ENCODE data around the gene SYT17. TPM values are rescaled to one million over a fixed set of nuclear protein-coding genes. Genes with fewer than 3 reads are reported as not detected.

Gene SYT17
- polyA plus RNA-seq, 6 donors from 2014 or later = 23.6 to 51.9 (median 33.1) TPM

DNA sequence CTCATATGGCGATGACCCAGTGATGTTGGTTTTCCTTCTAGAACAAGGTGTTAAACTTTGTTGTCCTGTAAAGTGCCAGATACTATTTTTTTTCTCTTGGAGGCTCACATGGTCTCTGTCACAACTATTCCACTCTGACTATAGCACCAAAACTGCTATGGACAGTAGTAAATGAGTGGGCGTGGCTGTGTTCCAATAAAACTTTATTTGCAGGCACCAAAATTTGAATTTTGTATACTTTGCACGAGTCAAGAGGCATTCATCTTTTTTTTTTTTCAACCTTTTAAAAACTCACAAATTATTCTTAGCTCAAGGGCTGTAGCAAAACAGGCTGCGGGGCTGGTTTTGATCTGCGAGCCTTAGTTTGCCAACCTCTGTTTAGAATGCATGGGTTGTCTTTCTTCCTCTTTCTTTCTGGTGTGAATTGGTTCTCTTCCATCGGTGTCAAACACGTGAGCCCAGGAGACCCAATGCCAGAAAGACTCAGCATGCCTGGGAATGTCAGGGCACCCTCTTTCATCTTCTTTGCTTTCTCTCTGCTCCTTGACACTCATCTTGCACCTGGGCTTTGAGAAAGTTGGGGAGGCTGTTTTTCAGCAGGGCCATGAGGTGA lies 2.1 kb downstream of the SYT17 start:
- Mint-ChIP-seq H3K4me1 (peaks cover 0 to 46% (median 7%) of the 10 kb centered on the region in 3 donors), H3K27ac (peak overlapping the region in 4 of 6 donors; percentile 31 to 66 (median 48)), H3K9me3 (peaks cover 0 to 2% (median 0%) of the 10 kb centered on the region in 7 donors), H3K36me3 (peaks cover 0 to 8% of the 10 kb centered on the region in 2 donors), H3K4me3 (peak overlapping the region in 7 of 8 donors; percentile 51 to 89 (median 68)), H3K27me3 (peaks cover 0 to 26% (median 7%) of the 10 kb centered on the region in 3 donors)
- DNase-seq (no peak), ATAC-seq (ENCODE audit: low read depth in 2 of 2) (no peak)

DNA sequence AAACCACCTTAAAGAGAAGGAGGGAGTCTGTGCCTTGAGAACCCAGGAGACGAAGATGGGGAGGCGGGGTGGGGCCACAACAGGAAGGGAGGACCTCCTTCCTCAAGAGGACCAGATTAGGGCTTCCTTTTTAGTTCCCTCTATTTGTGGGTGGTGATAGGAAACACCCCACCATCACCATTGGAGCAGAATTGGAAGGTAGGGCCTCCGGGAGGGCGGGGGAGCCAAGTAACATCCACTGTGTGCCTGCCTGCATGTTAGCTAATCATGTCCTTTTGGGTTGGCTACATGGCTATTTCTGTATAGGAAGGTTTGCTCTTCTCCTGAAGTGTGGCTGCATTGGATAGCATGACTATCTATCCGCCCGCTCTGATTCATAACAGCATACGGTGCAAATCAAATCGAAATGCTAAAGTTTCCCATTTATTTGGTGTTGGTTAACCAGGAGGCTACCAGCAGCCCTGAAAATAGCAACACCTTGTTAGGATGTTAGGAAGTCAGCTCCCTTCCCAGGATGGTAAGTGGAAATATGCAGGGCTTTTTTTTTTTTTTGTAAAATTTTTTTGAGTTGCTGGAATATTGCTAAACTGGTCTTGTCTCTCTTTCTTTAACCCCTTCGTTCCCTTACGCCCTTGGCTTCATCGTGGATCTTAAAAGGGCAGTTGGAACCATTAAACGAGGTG lies 4.2 kb downstream of the SYT17 start:
- H3K27ac Mint-ChIP-seq = peak overlapping the region in 2 of 6 donors; percentile 67 to 86
- DNase-seq = no peak
- H3K27me3 Mint-ChIP-seq = peaks cover 0 to 20% (median 7%) of the 10 kb centered on the region in 3 donors
- H3K4me1 Mint-ChIP-seq = peaks cover 0 to 46% (median 7%) of the 10 kb centered on the region in 3 donors
- ATAC-seq (ENCODE audit: low read depth in 2 of 2) = no peak
- H3K36me3 Mint-ChIP-seq = peaks cover 0 to 17% of the 10 kb centered on the region in 2 donors
- peaks cover 0 to 2% (median 0%) of the 10 kb centered on the region in 7 donors for H3K9me3 Mint-ChIP-seq
- peak overlapping the region in 2 of 8 donors; percentile 36 to 59 for H3K4me3 Mint-ChIP-seq

DNA sequence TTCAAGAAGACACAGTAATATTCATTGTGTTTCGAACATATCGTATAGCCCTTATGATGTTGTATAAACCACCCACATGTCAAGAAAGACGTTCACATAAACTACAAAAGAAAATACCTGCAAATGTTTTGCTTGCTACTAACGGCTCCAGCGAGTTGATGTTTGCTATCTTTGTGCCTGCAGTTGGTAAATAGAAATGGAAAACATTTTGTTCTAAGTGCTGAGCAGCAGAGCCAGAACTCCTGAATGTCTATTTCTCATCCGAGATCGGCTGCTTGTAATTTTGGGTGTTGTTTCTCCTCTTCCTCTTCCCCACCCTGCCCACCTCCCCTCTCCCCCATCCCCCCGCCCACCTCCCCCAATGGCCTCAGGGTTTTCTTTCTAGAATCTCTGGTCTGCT lies 5.0 kb downstream of the SYT17 start:
- Mint-ChIP-seq H3K27ac (no peak overlapping the region), H3K36me3 (peaks cover 0 to 17% of the 10 kb centered on the region in 2 donors), H3K9me3 (peaks cover 0 to 2% (median 0%) of the 10 kb centered on the region in 7 donors), H3K27me3 (peaks cover 0 to 20% (median 7%) of the 10 kb centered on the region in 3 donors), H3K4me3 (no peak overlapping the region), H3K4me1 (peaks cover 0 to 49% (median 7%) of the 10 kb centered on the region in 3 donors)
- DNase-seq (no peak), ATAC-seq (ENCODE audit: low read depth in 2 of 2) (no peak)

DNA sequence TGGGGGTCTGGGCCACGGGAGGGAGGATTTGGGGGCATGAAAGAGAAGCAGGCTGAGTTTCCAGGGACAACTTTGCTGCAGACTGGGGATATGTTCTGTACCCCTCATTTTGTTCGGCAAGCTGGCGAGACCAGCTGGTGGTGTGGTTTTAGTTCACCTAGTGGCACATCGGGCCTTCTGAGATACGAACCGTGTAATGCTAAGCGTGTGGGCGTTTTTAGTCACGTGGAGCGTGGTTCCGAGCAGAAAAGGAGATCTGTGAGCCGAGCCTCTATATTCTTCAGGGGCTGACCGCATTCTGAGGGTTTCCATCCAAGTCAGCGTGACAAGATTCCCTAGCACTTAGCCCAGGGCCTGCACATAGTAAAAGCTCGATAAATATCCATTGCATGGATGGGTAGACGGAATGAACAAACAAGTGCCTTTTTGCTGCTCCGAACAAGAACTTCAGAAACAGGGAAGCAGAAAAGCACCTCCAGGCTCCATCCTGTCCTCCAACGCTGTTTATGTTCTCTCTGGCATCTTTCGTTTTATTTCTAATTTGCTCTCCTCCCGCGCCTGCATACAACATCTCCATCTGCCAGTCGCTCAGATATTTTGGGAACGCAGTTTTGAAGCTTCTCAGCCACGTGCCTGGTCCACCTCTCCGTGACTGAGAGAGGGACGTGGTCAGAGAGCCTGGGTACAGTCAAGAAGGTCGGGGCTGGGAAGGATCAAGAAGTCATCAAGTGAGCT lies 5.8 kb downstream of the SYT17 start:
- DNase-seq (no peak), ATAC-seq (ENCODE audit: low read depth in 2 of 2) (peak in 1 of 2 donors; percentile 46)
- Mint-ChIP-seq H3K4me1 (peaks cover 0 to 49% (median 7%) of the 10 kb centered on the region in 3 donors), H3K27me3 (peaks cover 0 to 20% (median 7%) of the 10 kb centered on the region in 3 donors), H3K36me3 (peaks cover 0 to 17% of the 10 kb centered on the region in 2 donors), H3K9me3 (peaks cover 0 to 2% (median 0%) of the 10 kb centered on the region in 7 donors), H3K4me3 (no peak overlapping the region), H3K27ac (peak overlapping the region in 3 of 6 donors; percentile 37 to 65 (median 57))

DNA sequence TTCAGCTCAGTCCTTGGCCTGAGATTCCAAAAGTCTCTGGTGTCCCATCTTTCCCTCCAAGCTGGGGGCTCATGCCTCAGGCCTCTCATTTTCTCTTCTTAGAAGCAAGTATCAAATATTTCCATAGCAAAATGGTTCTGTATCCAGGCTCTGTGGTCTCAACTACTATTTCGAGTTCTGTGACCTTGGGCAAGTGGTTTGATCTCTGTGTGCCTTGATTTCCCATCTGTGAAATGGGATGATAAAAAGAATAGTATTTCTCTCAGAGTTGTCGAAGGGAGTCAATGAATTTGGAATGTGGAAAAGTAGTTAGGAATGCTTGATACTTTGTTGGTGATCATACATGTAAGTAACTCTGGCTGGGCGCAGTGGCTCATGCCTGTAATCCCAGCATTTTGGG lies 6.4 kb downstream of the SYT17 start:
- H3K36me3 Mint-ChIP-seq = peaks cover 0 to 17% of the 10 kb centered on the region in 2 donors
- DNase-seq (no peak), ATAC-seq (ENCODE audit: low read depth in 2 of 2) (no peak)
- H3K9me3 Mint-ChIP-seq = peaks cover 0 to 2% (median 0%) of the 10 kb centered on the region in 7 donors
- H3K27ac Mint-ChIP-seq = no peak overlapping the region
- H3K4me3 Mint-ChIP-seq = no peak overlapping the region
- H3K27me3 Mint-ChIP-seq = peaks cover 0 to 17% (median 9%) of the 10 kb centered on the region in 3 donors
- peaks cover 0 to 49% (median 6%) of the 10 kb centered on the region in 3 donors for H3K4me1 Mint-ChIP-seq

DNA sequence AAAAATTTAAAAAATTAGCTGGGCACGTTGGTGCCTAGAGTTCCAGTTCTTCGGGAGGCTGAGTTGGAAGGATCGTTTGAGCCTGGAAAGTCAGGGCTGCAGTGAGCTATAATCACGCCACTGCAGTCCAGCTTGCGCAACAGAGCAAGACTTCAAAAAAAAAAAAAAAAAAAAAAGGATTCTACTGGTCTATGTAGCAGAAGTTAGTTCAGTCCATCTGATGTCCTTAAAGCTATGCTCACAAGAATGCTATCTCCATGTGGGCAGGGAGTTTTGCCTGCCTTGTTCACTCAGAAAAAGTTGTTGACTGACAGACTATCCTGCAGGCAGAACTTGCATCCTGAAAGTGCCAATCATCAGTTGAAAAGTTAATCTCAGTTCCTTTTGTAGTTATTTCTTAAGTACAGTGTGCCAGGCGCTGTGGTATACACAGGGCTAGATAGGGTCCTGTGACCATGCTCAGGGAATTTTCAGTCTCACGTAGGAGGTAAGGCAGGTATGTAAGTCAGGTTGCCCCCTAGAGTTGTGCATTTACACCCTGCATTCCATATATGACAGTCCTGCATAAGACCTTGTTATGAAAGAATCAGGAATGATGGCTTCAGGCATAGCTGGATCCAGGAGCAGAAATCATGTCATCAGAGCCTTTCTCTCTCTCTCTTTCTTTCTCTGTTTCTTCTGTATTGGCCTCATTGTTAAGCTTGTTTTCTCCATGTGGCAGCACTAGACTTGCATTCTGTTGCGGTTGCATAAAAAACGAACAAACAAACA lies 7.6 kb downstream of the SYT17 start:
- ATAC-seq (ENCODE audit: low read depth in 2 of 2) = no peak
- no peak for DNase-seq
- H3K27me3 Mint-ChIP-seq = peaks cover 0 to 21% (median 15%) of the 10 kb centered on the region in 3 donors
- peaks cover 4 to 24% of the 10 kb centered on the region in 2 donors for H3K36me3 Mint-ChIP-seq
- H3K9me3 Mint-ChIP-seq = peaks cover 0 to 2% (median 0%) of the 10 kb centered on the region in 7 donors
- peak overlapping the region in 2 of 6 donors; percentile 52 to 89 for H3K27ac Mint-ChIP-seq
- no peak overlapping the region for H3K4me3 Mint-ChIP-seq
- peaks cover 0 to 47% (median 0%) of the 10 kb centered on the region in 3 donors for H3K4me1 Mint-ChIP-seq

DNA sequence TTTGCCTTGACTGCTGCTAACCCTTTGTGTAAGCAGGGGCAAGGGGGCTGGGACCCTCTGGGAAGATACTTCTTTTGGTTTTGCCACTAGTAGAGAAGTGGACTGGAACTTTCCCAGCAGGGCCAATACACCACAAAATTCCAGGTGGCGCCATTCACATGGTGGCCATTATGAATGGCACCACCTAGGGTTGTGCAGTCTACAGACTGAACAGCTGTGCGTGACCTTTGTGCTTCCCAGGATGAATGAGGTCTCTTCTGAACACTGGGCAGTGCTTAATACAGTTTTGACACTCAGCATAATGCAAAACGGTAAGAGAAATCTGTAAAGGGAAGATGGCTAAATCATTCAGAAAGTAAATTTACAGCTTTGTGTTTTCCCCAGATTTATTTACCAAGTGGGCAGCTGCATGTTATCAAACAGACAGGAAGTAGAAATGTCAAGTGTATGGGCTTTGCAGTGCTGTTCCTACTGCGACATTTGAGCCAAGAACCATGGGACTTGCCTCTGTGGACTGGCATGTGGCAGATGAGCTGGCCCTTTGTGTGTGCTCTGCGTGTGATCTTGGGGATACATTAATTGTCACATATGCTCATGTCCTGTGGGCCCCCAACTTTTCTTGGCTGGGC lies 9.2 kb downstream of the SYT17 start:
- Mint-ChIP-seq H3K36me3 (peaks cover 4 to 33% of the 10 kb centered on the region in 2 donors), H3K27ac (peak overlapping the region in 1 of 6 donors; percentile 80), H3K4me1 (peaks cover 0 to 32% (median 0%) of the 10 kb centered on the region in 3 donors), H3K4me3 (no peak overlapping the region), H3K27me3 (peaks cover 0 to 30% (median 15%) of the 10 kb centered on the region in 3 donors), H3K9me3 (peaks cover 0 to 2% (median 0%) of the 10 kb centered on the region in 7 donors)
- no peak for DNase-seq
- ATAC-seq (ENCODE audit: low read depth in 2 of 2) = no peak

DNA sequence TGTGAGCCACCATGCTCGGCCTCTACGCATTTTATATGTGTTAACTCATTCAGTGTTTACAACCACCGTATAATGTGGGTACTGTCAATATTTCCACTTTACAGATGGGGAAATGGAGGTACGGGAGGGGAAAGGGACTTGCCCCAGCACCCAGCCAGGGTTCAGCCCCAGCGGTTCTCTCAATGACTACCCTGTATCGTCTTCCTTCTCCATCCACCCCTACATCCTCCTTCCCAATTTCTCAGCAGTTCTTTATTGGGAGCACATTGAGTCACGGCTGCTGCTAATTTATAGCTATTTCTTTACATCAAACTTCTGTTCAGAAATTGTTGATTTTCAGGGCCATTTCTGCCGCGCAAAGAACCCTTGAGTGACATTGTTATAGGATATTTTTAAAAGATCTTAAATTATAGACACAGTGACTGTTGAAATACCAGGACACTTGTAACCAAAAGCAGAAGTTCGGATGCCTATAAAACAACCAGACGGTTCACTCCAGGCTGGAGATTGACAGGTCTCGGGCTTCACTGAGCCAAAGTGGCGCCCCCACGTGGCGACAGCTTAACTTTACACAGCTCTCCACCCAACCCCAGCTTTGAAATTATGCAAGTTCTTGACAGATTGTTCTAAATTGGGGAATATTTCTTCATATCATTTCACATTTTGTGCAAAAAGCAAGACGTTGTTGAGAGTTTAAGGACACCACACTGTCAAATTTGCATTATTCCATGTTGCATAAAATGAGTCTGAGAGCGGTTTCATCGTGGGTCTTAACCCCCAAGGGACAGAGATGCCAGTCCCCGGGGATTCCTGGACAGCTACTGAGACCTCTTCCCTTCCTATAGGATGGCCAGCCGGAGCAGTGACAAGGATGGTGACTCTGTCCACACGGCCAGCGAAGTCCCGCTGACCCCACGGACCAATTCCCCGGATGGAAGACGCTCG lies 11.8 kb downstream of the SYT17 start:
- H3K27ac Mint-ChIP-seq = peak overlapping the region in 1 of 6 donors; percentile 38
- peaks cover 3 to 23% (median 6%) of the 10 kb centered on the region in 3 donors for H3K27me3 Mint-ChIP-seq
- peaks cover 12 to 31% of the 10 kb centered on the region in 2 donors for H3K36me3 Mint-ChIP-seq
- peak; percentile 73 to 76 for ATAC-seq (ENCODE audit: low read depth in 2 of 2)
- H3K4me1 Mint-ChIP-seq = peaks cover 0 to 18% (median 0%) of the 10 kb centered on the region in 3 donors
- H3K9me3 Mint-ChIP-seq = peaks cover 0 to 2% (median 0%) of the 10 kb centered on the region in 7 donors
- H3K4me3 Mint-ChIP-seq = peak overlapping the region in 1 of 8 donors; percentile 5
- peak; percentile 30 for DNase-seq

DNA sequence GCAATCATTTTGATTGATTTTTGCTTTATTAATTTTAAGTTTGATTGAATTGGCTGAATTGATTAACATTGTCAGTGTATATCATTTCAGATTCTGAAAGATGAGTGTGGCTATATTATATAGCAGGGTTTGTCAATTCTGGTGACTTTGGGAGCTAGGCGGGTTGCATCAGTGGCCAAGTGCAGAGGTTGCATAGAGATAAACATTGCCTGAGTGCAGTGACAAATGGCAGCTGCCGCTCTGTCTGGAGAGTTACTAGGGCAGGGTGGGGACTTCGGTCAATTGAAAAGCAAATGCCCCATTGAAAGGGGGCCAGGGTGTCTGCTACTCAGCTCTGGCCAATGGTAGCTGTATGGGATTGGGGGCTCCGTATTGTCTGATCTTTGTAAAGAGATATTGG lies 12.7 kb downstream of the SYT17 start:
- H3K4me3 Mint-ChIP-seq = no peak overlapping the region
- H3K36me3 Mint-ChIP-seq = peaks cover 12 to 31% of the 10 kb centered on the region in 2 donors
- H3K4me1 Mint-ChIP-seq = peaks cover 0 to 17% (median 0%) of the 10 kb centered on the region in 3 donors
- peaks cover 3 to 23% (median 6%) of the 10 kb centered on the region in 3 donors for H3K27me3 Mint-ChIP-seq
- no peak for ATAC-seq (ENCODE audit: low read depth in 2 of 2)
- H3K9me3 Mint-ChIP-seq = peaks cover 0 to 2% (median 0%) of the 10 kb centered on the region in 7 donors
- no peak for DNase-seq
- no peak overlapping the region for H3K27ac Mint-ChIP-seq

DNA sequence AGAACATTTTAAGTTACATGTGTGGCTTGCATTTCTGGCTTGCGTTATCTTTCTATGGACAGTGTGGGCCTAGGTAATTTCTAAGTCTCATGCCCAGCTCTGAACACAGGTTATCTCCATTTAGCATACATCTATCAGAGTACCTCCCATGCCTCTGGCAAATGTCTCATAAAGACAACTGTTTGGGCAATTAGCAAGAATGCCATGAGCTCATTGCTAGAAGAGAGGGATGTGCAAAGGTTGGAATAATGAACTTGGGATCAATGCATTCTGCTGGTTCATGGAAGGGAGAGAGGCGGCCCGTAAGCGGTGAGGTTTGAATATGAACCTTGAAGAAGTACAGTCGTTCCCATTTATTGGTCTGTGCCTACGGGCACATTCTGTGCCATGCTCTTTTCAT lies 14.4 kb downstream of the SYT17 start:
- Mint-ChIP-seq H3K27me3 (peaks cover 3 to 23% (median 6%) of the 10 kb centered on the region in 3 donors), H3K9me3 (peaks cover 0 to 3% (median 0%) of the 10 kb centered on the region in 7 donors), H3K27ac (no peak overlapping the region), H3K36me3 (peaks cover 16 to 23% of the 10 kb centered on the region in 2 donors), H3K4me1 (peaks cover 0 to 16% (median 0%) of the 10 kb centered on the region in 3 donors), H3K4me3 (no peak overlapping the region)
- ATAC-seq (ENCODE audit: low read depth in 2 of 2) (no peak), DNase-seq (no peak)

DNA sequence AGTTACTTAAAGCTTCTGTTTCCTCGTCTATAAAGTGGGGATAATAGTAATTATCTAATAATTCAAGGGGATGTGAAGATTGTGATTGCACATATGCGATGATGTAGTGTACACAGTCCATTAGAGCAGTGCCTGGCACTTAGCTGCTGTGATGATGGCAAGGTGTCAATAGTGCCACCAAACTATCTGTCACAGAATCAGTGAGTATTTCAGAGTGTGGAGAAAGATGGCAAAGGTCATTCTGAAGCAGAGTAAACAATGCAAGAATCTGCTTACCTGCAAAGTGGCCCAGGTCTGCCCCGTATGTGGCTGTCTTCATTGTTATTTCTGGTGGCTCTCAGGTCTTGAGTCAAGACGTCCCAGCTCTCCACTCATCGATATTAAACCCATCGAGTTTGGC lies 15.1 kb downstream of the SYT17 start:
- no peak for DNase-seq
- Mint-ChIP-seq H3K9me3 (peaks cover 0 to 6% (median under 1%) of the 10 kb centered on the region in 7 donors), H3K27me3 (peaks cover 3 to 23% (median 6%) of the 10 kb centered on the region in 3 donors), H3K4me1 (peaks cover 0 to 14% (median 0%) of the 10 kb centered on the region in 3 donors), H3K27ac (peak overlapping the region in 1 of 6 donors; percentile 37), H3K4me3 (peak overlapping the region in 1 of 8 donors; percentile 12), H3K36me3 (peaks cover 22 to 23% of the 10 kb centered on the region in 2 donors)
- ATAC-seq (ENCODE audit: low read depth in 2 of 2) = no peak

Data from naive B cell (primary cell).